ENCODE data around the gene PAX5.

GRCh38 chr9:36800455-36800854 is 233.6 kb downstream of the PAX5 start:
- no peak for TF ChIP-seq POLR2A (IDR thresholded peaks at IDR 0.05)
- no peak for TF ChIP-seq CTCF (IDR thresholded peaks at IDR 0.05)
